NCI-H128 (cell line): ENCODE results near the gene IL16.

Experiments used
- DNase-seq: peaks from one replicate; lab custom pipeline; 2025; ENCODE audit not compliant: unreplicated experiment; lab: John Stamatoyannopoulos, UW

IL16 gene

DNA sequence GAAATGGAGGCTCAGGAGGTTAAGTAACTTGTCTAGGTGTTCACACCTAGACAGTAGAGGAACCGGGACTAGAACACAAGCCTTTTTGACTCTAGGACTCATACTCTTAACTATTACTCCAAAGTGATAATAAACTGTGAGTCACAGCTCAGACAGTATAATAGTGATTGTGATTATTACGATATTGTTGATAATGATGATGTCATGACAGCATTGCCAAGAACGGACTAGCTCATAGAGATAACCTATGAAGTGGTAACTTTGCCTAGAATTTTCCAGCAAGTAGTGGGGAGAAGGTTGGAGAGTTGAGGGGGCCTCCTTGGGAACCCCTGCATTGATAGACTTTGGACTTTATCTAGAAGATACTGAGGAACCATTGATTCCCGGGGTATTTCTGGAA, 93.2 kb downstream of the IL16 start:
- no peak for DNase-seq

DNA sequence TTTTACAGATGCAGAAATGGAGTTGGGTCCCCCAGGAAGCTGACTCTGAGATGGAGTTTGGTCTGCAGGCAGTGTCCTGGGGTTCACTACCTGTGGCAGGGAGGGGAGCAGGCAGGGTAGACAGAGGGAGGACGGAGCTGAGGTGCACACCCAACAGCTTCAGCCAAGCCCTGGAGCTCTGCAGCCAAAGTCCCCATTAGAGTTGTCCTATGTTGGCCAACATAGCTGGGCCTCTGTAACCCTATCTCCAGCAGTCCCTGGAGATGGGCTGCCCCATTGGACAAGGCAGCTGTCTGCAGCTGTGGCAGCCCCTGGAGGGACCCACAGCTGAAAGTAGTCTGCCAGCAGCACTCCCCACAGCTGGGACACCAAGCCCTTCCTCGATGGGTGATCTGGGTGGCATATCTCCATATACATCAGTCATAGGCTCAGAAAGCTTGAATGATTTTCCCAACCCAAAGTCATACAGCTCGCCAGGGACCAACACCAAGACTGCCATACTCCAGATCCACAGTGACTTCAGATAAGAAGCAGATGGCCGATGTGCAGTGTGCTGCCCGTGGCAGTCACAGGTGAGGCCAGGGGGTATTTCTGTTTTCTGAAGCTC, 95.3 kb downstream of the IL16 start:
- no peak for DNase-seq

DNA sequence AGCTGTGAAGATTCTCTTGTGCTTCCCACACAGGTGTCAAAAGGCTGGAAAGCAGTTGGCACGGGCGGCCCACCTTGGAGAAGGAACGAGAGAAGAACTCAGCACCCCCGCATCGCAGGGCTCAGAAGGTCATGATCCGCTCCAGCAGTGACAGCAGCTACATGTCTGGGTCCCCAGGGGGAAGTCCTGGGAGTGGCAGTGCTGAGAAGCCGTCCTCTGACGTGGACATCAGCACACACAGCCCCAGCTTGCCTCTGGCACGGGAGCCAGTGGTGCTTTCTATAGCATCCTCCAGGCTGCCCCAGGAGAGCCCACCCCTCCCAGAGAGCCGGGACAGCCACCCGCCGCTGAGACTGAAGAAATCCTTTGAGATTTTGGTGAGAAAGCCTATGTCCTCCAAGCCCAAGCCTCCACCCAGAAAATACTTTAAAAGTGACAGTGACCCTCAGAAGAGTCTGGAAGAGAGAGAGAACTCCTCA, 95.9 kb downstream of the IL16 start:
- DNase-seq: no peak

DNA sequence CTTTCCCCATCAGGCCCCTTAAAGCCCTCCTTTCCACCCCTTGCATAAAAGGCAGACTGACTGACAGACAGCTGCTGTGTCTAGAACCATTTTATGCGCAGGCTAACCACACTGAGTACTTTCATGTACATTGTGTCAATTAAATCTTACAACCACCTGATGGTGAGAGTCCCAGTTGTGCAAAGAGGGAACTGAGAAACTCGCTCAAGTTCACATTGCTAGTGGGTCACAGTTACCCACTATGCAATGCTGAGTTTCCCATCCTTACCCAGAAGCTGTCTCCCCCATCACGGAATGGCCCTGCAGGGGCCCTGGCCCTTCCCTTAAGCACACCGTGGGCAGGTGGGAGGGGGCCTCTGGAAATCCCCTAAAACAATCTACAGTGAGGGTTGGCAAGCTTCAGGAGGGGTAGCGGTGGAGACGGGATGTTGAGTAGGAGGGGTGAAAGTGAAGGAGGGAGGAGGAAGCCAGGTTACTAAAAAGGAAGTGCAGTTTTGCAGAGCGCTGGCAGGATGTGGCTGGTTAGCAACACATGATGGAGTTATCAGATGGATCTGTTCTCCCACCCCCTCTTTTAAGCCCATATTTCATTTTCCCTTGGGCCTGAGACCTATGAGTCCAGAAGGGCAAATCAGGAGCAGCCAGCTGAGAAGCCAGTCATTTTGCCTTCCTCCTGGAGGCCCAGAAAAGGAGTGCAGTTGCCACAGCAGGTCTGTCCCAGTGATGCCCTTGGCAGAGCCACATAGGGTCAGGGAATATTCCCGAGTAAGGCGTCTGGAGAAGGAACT, 97.2 kb downstream of the IL16 start:
- no peak for DNase-seq

DNA sequence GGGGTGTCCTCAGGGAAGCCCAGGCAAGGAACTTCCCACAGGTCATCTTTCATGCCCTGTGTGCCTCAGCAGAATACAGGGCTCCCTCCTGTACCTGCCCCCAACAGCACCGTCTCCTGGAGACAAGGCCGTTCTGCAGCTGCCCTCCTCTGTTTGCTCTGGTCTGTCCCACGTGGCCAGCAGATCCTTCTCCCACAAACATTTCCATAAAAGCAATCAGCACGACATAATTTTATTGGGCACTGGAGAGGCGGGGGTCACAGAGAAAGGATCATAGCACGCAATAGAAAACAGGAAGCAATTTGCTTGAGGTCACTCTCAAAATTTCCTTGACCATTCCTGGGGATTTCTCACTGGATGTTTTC, 97.8 kb downstream of the IL16 start:
- no peak for DNase-seq

DNA sequence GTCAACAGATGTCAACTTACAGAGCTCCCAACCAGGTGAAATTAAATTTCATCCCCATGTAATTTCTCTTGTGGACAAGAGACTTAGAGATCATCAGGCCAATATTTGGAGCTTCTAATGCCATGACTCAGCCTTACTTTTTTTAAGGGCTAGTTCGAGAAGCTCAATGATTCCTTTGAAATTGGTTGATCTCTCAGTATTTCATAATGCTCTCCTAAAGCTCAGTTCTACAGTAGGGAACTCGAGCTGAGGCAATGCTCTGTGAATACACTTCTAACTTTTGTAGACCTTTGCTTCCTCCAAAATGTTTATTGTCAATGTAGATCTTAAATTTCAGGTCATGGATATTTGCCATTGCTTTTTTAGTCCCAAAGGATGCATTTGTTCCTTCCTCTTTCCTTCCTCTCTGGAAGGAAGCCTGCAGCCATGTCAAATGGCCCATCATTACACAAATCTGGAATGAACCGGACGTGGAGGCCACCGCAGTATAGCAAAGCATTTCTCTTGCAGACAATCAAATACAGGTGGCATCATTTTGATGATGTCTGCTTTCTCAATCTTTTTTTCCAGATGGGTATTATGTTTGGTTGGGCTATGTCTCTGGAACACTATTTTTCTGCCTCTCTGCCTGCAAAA, 98.9 kb downstream of the IL16 start:
- DNase-seq: no peak

DNA sequence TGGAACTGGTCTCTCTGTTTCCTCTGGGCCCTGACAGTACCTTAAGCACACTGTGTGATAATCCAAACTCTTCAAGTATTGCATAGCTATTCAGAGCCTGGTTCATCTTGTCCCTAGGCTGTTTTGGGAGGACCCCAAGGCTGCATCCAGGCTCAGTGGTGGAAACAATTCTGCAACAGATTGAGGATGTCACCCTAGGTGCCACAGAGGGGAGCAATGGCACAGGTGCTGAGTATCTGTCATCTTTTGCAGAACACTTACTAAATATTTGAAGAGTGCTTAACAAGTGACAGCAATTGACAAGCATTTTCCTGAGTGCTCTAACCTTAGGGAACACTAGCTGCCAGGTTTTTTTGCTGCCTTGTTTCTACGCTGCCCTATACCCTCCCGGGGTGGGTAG, 99.5 kb downstream of the IL16 start:
- DNase-seq: no peak

DNA sequence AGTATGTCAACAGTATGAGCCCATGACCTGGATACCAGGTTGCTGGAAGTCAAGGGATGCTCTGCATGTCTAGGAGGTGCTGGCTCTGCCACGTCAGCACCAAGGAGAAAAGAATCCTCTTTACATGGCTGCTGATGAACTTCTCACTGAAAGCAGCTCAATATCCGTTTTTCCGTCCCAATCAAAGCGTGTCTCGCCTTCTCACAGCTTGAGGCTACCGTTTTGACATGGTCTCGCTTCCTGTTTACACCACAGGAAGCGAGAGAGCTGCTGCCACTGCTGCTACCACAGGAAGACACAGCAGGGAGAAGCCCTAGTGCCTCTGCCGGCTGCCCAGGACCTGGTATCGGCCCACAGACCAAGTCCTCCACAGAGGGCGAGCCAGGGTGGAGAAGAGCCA, 100.0 kb downstream of the IL16 start:
- DNase-seq: no peak

DNA sequence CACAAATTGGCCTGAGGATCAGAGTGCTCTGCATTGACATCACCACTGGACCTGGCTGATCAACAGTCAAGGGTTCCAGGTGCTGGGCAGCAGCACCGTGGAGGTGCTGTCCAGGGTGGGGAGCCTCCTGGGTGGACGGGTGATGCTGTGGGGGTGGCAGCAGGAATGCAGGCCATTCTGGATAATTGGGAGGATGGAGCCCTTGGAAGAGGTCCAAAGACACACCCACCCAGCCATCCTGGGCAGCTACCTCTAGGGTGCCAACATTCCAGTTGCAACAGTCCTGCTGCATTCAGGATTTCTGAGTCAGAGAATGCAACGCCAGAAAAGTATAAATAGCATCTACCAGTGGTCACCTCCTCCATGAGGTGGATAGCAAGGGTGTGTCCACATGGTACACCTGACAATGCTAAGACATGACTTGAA, 100.5 kb downstream of the IL16 start:
- no peak for DNase-seq

DNA sequence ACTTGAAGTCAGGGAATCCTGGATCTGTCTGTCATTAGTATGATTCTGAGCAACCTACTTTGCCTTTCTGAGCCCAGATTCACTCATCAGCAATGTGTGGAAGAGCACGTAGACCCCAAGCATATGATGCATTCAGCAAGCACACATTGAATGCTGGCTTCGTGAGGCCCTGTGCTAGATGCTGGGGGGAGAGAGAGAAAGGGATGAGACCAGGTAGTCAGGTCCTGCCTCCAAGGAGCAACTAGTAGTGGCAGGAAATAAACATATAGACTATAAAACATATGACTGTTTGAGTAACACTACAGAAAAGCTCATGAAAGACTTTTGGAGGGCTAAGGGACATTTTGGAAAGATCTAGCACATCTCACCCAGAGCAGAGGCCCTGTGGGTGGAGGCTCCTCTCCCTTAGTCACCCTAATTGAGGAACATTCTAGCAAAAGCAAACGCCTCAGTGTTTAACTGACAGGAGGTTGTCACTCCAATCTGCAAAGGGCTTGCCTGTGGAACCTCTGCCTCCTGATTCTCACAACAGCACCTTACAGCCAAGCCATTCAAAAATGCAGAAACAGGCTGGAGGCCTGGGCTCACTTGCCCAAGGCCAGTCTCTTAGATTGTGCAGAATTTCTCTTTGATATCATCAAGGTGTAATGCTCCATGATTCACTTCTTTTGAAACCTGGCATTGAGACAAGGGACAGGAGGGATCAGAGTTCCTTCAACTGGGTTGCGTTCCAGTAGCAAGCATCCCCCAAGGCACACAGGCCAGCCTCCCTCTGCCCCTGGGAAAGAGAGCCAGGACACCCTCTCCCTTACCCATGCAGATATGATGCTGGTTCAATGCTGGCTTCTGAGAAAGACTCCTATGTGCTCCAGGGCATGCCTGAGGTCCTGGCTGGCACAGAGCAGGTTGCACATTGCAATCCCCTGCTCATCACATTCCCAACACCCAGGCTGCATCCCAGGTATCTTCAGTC, 101.2 kb downstream of the IL16 start:
- DNase-seq: no peak

DNA sequence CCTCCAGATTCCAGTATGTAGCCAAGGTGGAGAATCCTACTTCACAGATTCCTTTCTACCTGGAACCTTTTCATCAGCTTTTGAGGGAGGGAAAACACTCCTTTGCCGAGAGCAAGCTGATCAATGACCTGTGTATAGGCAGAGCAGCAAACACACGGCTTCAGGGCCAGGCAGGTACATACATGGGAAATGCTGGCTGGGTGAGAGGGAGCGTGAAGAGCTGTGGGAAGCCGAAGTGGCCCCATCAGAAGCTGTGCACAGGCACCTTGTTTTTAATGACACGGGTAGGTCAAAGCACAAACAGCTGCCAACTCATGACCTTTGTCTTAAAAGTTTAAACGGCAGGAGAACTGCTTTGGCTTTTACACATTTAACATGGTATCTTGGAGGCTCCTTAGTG, 101.9 kb downstream of the IL16 start:
- no peak for DNase-seq

DNA sequence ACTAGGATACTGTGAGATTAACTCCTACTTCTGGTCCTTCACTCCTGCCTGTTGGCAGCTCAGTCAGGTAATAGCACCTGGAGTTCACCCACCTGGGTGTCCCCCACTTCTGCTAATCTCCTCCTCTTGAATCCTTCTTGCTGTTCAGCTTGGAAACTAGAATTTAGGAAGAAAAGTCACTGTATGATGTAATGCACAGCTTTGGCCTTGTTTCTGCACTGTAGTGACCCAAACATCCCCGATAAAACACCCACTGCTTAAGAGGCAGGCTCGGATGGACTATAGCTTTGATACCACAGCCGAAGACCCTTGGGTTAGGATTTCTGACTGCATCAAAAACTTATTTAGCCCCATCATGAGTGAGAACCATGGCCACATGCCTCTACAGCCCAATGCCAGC, 102.5 kb downstream of the IL16 start:
- DNase-seq: no peak

DNA sequence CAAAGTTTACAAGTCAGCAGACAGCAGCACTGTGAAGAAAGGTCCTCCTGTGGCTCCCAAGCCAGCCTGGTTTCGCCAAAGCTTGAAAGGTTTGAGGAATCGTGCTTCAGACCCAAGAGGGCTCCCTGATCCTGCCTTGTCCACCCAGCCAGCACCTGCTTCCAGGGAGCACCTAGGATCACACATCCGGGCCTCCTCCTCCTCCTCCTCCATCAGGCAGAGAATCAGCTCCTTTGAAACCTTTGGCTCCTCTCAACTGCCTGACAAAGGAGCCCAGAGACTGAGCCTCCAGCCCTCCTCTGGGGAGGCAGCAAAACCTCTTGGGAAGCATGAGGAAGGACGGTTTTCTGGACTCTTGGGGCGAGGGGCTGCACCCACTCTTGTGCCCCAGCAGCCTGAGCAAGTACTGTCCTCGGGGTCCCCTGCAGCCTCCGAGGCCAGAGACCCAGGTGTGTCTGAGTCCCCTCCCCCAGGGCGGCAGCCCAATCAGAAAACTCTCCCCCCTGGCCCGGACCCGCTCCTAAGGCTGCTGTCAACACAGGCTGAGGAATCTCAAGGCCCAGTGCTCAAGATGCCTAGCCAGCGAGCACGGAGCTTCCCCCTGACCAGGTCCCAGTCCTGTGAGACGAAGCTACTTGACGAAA, 103.1 kb downstream of the IL16 start:
- no peak for DNase-seq

DNA sequence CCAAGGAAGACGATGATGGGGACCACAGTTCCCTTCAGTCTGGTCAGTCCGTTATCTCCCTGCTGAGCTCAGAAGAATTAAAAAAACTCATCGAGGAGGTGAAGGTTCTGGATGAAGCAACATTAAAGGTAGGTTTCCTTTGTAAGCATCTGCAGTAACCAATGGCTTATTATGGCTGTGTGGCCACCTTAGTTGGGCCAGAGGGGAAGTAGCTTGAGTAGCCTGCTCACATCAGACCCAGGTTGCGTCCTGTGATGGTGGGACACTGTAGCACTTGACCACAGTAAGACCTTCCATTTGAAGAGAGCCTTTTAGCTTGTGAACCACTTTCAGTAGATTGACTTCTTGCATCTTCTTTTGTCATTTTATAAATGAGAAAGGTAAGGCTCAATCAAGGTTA, 104.7 kb downstream of the IL16 start:
- no peak for DNase-seq

DNA sequence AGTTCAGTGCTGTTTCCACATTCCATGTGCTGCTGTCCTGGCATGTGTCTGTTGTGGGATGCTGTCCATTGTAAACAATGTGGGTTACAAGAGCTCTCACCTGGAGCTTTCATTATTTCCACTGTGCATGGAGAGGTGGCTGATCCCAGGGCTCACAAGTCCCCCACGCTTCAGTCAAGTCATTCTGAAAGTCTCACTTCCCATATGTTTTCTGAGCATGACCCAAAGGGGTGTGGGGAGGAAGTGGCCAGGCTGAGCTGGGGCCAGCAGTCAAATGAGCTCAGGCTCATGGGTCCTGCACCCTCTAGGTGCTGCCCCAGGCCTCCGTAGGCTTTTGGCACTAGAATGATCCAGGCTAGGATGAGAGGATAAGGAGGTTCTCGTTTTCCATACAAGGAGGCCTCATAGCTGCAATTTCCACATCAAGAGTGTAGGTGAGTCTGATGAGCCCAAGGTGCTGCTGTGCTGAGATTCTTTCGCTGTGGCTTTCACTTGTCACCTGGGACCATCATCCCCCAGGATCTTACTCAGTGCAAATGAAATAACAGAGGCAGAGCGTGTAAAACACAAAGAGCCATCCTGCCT, 105.2 kb downstream of the IL16 start:
- no peak for DNase-seq

DNA sequence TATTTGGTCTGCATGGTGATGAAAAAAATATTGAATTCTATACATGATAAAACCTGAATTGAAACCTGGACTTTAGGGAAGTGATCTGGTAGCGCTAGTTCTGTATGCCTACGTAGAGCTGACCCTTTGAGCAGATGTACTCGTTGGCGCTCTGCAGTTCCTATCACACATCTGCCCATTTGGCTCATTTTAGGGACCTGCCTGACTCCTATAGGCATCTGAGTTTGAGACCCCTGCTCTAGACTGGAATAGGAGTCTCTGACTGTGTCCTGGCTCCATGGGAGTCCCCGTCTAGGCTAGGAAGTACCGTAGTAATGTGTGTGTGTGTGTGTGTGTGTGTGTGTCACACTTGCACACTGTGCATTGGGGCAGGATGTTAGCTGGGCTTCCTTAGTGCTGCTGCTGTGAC, 106.0 kb downstream of the IL16 start:
- DNase-seq: no peak

DNA sequence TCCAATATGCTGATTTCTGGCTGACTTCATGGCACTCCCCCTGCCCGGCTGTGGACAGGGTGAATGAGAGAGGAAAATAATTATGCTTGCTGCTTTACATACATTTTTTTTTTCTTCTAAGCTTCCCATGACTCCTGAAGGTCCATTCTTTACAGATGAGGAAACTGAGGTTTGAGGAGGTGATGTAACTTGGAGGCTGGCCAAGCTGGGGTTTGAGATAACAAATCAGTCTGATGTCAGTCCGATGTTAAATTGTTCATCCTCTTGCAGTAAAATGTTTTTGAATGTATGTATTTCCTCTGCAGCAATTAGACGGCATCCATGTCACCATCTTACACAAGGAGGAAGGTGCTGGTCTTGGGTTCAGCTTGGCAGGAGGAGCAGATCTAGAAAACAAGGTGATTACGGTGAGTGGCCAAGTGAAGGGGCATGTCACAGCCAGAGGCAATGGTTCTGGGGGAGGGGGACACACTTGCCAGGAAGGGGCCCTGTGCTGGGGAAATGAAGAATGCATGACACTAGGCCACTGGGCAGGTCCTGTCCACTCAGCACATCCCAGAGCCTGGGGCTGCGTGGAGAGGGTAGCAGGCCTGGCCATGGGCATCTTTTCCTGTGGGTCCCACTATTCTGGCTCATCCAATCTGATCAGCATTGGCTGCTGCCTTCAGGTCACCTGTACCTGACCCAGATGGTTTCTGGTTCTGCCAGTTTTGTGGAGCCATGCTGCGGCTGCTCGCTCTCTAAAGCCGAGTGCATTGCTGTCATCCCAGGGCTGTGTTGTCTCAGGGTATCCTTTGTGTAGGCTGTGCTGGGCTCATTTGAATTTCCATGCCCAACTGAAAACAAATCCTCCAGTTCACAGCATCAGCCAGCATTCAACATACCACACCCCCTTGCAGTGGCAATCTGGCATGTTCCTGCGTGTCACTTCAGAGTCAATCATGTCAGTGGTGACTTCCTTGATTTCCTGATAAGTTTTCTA, 106.9 kb downstream of the IL16 start:
- DNase-seq: no peak

DNA sequence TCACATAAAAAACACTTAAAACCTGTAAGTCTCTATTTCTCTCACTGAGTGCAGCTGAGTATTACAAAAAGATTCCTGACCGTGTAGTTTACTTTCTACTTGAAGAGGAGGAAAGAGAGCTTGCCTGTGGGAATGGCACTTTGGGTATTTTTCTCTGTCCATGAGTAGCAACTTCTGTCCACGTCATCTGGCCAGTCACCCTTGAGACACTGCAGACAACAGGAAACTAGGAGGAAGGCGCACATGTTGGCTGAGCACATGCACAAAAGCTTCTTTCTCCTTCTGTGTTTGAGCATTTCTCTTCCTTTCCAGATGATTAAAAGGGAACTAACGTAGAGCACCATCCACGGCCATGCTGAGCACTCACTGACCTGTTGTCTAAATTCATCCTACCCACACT, 107.5 kb downstream of the IL16 start:
- no peak for DNase-seq

DNA sequence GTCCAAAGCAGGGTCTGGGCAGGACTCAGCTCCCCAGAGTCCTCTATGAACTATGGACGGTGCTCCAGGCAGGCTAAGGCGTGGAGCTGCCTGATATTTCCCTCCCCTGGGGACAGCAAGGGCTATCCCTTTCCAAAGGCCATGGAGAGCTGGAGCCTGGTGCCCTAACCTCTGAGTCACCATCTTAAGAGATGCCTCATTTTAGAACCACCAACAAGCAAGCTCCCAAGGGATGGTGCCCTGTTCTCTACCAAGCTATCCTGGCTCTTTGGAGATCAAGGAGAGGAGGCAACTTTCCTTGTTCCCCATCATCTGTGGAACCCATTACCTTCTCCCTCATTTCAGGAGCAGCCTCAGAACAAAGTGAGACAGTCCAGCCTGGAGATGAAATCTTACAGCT, 111.6 kb downstream of the IL16 start:
- no peak for DNase-seq
